K562 (cell line): ENCODE measurements around the gene PRPSAP1. TPM values are rescaled to one million over a fixed set of nuclear protein-coding genes. Genes with fewer than 3 reads are reported as not detected.

Source experiments
- ARID1B ChIP-seq: fragments of 450-650 bp; IDR thresholded peaks from 2 replicates; pipeline ENCODE4 v1.6.1; 2016; ENCODE audit warnings: antibody characterized with exemption, mild to moderate bottlenecking, inconsistent platforms
- E4F1 ChIP-seq: fragments of 250-450 bp; sonication (Bioruptor Pico); IDR thresholded peaks from 2 replicates; pipeline ENCODE4 v1.5.0; 2021; ENCODE audit warnings: mild to moderate bottlenecking, borderline replicate concordance
- HNRNPK ChIP-seq: fragments of 200-400 bp; formaldehyde crosslinking; IDR thresholded peaks from one replicate; pipeline ENCODE4 v1.6.1; 2018; ENCODE audit warnings: mild to moderate bottlenecking, low read depth, low read length; ENCODE audit not compliant: poor library complexity, severe bottlenecking
- IRF9 ChIP-seq: fragments of 450-650 bp; IDR thresholded peaks from 2 replicates; pipeline ENCODE4 v1.6.1; 2016; ENCODE audit warnings: missing biosample characterization, missing genetic modification characterization
- MXD1 ChIP-seq: fragments of 250-450 bp; sonication (Bioruptor Pico); IDR thresholded peaks from 2 replicates; pipeline ENCODE4 v1.8.0; 2021; ENCODE audit warnings: borderline replicate concordance, mild to moderate bottlenecking, moderate library complexity; ENCODE audit not compliant: poor library complexity, severe bottlenecking
- PRDM10 ChIP-seq: fragments of 450-650 bp; IDR thresholded peaks from 2 replicates; pipeline ENCODE4 v1.6.1; 2018; ENCODE audit not compliant: partially characterized antibody
- RB1 ChIP-seq: fragments of 450-650 bp; IDR thresholded peaks from 2 replicates; pipeline ENCODE4 v1.6.1; 2017; ENCODE audit warnings: low read depth, mild to moderate bottlenecking
- RBFOX2 ChIP-seq: fragments of 200-400 bp; formaldehyde crosslinking; IDR thresholded peaks from 2 replicates; pipeline ENCODE4 v1.6.1; 2017; ENCODE audit warnings: low read depth, mild to moderate bottlenecking, low read length, moderate library complexity
- RBM39 ChIP-seq: fragments of 200-400 bp; formaldehyde crosslinking; optimal IDR thresholded peaks from 2 replicates; pipeline ENCODE3; 2018; ENCODE audit warnings: low read depth, low read length
- SMARCA4 ChIP-seq: fragments of 450-650 bp; IDR thresholded peaks from 2 replicates; pipeline ENCODE4 v1.6.1; 2016
- ZFP91 ChIP-seq: sonication (generic); formaldehyde crosslinking; IDR thresholded peaks from 2 replicates; pipeline ENCODE4 v1.8.0; 2022; ENCODE audit warnings: mild to moderate bottlenecking, missing genetic modification reagents
- ZNF146 ChIP-seq: IDR thresholded peaks from one replicate; pipeline ENCODE4 v1.6.1; 2018; ENCODE audit warnings: missing compliant biosample characterization; ENCODE audit not compliant: unreplicated experiment
- ZNF253 ChIP-seq: fragments of 250-450 bp; sonication (Bioruptor Pico); conservative IDR thresholded peaks from 2 replicates; pipeline ENCODE4 v1.6.1; 2021; ENCODE audit warnings: mild to moderate bottlenecking
- ZNF436 ChIP-seq: fragments of 250-450, 450-650 bp; sonication (Bioruptor Pico); formaldehyde crosslinking; IDR thresholded peaks from 2 replicates; pipeline ENCODE4 v1.7.0; 2020; ENCODE audit warnings: mild to moderate bottlenecking
- ZNF511 ChIP-seq: sonication (generic); formaldehyde crosslinking; IDR thresholded peaks from 2 replicates; pipeline ENCODE4 v1.8.0; 2022; ENCODE audit warnings: mild to moderate bottlenecking, missing genetic modification reagents
- ZNF561 ChIP-seq: fragments of 450-650 bp; formaldehyde crosslinking; conservative IDR thresholded peaks from 2 replicates; pipeline ENCODE4 v1.4.0; 2020; ENCODE audit warnings: mild to moderate bottlenecking, moderate library complexity
- ZNF766 ChIP-seq: fragments of 200-800 bp; sonication (Bioruptor generic); conservative IDR thresholded peaks from 2 replicates; pipeline ENCODE4 v1.6.1; 2016; ENCODE audit warnings: missing genetic modification characterization, missing compliant biosample characterization
- polyA plus RNA-seq, 8 experiments: library from polyadenylated mRNA; depleted of rRNA in 4 of 8; stranded (reverse) in 5 of 8; unstranded in 3 of 8; fragments of >200 nt; fragmentation: Nextera tagmentation in 2 of 8; fragmentation: Illumina TruSeq in 1 of 8; extraction: Ambion mirVana in 2 of 8; extraction: Trizol in 1 of 8; gene quantifications; 2 replicates each; pipeline versions ENCODE4 v1.2.1 to v1.2.3, GENCODE V29; 2011 to 2014; ENCODE audit warnings: inconsistent platforms in 1 of 8, missing spikeins in 1 of 8
- total RNA-seq, 7 experiments: library from RNA; depleted of rRNA in 6 of 7; stranded (reverse); fragments of >200 nt in 6 of 7; fragmentation: Illumina TruSeq in 2 of 7; extraction: Trizol in 2 of 7; gene quantifications; 2 replicates each; pipeline versions ENCODE4 v1.2.1 to v1.2.3, GENCODE V29; 2011 to 2021; ENCODE audit warnings: low replicate concordance in 1 of 7

Gene PRPSAP1
- total and polyA plus RNA-seq, 9 of the 15 experiments (the other 6 are each of a cell fraction or from before 2014, with no cell fraction given), result 21.9 to 77.1 (median 40.8) TPM

GRCh38 chr17:76384222-76384986 is 30.7 kb upstream of the PRPSAP1 start, which contains the start of gene SPHK1 (continued):
- peak; percentile 19; the same call in 1 of the 2 replicates for TF ChIP-seq ZNF511
- no peak for TF ChIP-seq ZNF561 (CRISPR knock-in tag)
- no peak for TF ChIP-seq RBM39
- TF ChIP-seq RB1, result peak; percentile 83
- TF ChIP-seq IRF9 (tag), result no peak
- no peak for TF ChIP-seq PRDM10
- no peak; the same call in 1 of the 2 replicates for TF ChIP-seq ZNF766
- TF ChIP-seq ZFP91, result no peak
- no peak for TF ChIP-seq ARID1B
- TF ChIP-seq ZNF146 (CRISPR knock-in tag), result no peak
- no peak for TF ChIP-seq MXD1 (CRISPR knock-in tag)
- TF ChIP-seq SMARCA4, result no peak
- no peak for TF ChIP-seq ZNF253 (CRISPR knock-in tag)
- no peak for TF ChIP-seq ZNF436 (CRISPR knock-in tag)
- peak; percentile 68 for TF ChIP-seq RBFOX2
- TF ChIP-seq E4F1 (CRISPR knock-in tag), result no peak
- TF ChIP-seq HNRNPK, result no peak
